GM10266 (cell line): ENCODE results near the gene HOXA10.

ENCODE experiments used
- DNase-seq: peaks from one replicate; pipeline ENCODE4 v3.0.0; 2012; ENCODE audit errors: extremely low spot score
- CTCF ChIP-seq: IDR thresholded peaks from 2 replicates; pipeline ENCODE4 v1.5.1; 2012; ENCODE audit warnings: mild to moderate bottlenecking, low read depth; ENCODE audit not compliant: control insufficient read depth, insufficient read depth; ENCODE audit errors: missing control alignments

Gene HOXA10

DNA sequence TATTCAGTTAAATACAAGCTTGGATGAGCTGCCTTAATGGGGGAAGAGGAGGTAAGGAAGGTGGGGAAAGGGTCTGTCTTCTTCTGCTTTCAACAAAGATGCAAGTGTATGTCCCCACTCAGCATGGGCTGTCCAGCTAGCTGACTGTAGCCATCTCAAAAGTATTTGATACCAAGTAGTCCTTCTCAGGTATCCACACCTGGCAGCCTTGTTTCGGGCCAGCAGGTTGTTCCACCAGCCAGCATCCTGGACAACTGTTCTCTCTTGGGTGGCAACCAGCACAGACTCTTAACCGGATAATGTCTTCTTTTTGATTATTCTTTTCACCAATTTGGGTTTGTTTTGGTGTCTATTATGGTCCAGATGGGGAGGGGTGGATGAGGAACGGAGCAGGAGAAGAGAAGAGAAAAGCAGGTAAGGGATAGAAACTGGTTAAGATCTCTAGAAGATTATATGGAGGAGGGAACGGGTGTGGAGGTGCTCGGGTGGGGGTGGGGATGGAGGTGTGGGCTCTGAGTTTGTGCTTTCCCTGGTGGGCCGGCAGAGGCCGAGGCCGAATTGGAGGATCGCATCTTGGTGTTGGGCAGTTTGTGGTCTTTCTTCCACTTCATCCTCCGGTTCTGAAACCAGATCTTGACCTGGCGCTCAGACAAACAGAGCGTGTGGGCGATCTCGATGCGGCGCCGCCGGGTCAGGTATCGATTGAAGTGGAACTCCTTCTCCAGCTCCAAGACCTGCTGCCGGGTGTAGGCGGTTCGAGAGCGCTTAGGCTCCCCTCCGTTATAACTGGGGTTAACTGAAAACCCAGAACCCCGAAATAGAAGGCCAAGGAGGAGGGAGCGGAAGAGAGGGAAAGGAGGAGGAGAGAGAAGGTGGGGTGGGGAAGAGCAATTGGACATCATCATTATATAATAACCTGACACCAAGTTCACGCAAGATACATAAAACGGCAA, 45.1 kb downstream of the HOXA10 start:
- DNase-seq, result no peak
- TF ChIP-seq CTCF, result no peak

DNA sequence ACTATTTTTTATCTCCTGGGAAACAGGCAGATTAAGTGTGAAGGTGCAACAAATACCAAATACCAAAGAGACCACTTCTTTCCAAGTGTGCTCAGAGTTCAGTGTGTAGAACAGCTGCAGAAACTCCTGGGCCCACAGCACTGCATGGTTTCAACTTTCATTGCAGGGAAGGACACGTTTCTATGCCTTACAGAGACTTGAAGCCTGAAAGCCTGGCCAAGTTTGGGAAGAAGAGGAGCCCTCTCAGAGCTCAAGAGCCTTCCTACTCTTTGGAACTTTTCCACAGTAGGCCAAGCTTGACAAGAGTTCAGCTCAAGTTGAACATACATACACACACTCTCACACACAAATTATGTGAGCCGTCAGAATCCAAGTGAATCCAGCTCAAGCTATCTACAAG, 46.1 kb downstream of the HOXA10 start:
- DNase-seq, result no peak
- TF ChIP-seq CTCF, result no peak

DNA sequence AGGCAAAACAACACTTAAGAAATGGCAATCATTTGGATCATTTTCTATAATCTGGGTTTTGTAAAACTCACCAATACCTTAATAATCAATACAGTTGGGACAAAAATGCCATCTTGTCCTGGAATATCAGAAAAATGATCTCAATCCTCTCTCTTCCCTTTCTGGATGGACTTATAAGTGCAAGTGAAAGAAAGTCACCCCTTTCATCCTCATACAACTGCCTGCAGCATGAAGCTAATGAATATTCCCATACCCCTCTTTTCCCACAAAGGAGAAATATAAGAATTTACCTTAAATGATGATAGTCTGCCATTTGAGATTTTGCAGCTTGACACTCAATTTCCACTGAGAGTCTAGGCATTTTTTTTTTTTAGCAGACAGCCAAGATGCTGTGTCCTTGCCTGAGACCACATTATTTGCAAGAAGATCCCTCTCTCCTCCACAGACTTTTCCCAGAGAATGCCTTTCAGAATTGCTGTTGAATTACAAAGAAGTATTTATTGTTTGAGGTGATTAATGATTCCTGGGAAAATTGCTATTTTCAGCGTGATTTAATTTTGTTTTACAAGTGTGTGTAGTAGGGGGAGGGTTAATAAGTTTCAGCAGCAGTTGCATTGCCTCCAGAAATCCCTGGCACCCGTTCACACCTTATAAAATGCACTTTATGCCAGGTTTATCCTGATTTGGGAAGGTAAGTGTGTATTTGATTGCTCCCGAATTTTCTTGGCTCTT, 47.4 kb downstream of the HOXA10 start:
- no peak for TF ChIP-seq CTCF

GRCh38 chr7:27125986-27126394, 48.1 kb downstream of the HOXA10 start:
- DNase-seq, result no peak
- TF ChIP-seq CTCF, result no peak

More for the DNA sequence above, 47.4 kb downstream of the HOXA10 start:
- DNase-seq, result no peak

- TF ChIP-seq CTCF, result no peak
- DNase-seq, result no peak
These were observed 49.0 kb downstream of the HOXA10 start for GRCh38 chr7:27124902-27125689.

DNA sequence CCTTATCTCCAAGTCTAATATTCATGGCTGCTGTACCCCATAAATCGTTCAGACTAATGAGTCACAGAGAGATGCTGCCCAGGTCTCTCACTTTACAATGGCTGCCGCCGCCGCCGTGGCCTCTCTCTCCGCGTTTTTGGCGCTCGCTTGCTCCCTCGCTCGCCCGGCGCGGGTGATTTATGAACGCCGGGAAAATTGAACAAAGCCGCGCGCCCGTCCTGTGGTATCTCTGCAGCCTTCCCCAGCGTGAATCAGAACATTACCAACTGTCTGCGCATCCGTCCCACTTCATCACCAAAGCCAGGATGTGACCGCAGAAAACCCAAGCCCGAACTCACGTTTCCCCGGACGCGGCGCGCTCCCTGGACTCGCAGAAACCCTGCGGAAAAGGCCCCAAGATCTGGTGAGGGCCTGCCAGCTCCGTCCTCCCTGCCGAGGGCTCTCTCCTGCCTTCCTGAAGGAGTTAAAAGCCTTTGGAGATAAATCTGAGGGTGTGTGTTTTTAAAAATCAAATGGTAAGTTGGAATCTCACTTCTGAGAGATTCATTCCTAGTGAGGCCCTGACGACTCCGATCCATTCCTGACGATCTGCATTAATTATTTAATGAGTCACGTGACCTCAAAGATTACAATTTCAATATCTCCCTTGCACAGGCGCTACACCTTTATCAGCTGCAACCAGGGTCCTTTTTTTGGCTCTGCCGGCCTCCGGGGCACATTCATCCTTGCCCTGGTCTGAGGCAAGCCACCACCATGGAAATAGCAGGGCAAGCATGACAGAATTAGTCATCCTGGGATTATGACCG, 49.8 kb downstream of the HOXA10 start:
- DNase-seq, result no peak

More for the DNA sequence above, 49.8 kb downstream of the HOXA10 start:
- TF ChIP-seq CTCF, result no peak
